DOHH2 (cell line): ENCODE results near the gene PEAK1.

ENCODE experiments used
- H3F3A ChIP-seq: fragments of 200-600 bp; sonication (generic), shearing (Covaris generic); 2 replicates; pipeline ENCODE4 v1.6.0; 2016; ENCODE audit warnings: antibody characterized with exemption, mild to moderate bottlenecking; ENCODE audit not compliant: control insufficient read depth, insufficient read depth
- H3K27ac ChIP-seq: fragments of 200-600 bp; sonication (generic); 2 replicates; pipeline ENCODE4 v1.5.1; 2014; ENCODE audit warnings: low read depth, mild to moderate bottlenecking, low read length, moderate library complexity
- H3K27me3 ChIP-seq: fragments of 200-600 bp; sonication (generic); 2 replicates; pipeline ENCODE4 v1.6.1; 2014; ENCODE audit warnings: mild to moderate bottlenecking, low read length, mixed read lengths; ENCODE audit not compliant: control insufficient read depth
- H3K36me3 ChIP-seq: fragments of 200-600 bp; sonication (generic); 2 replicates; pipeline ENCODE4 v1.6.1; 2014; ENCODE audit warnings: mild to moderate bottlenecking, low read length, moderate library complexity, mixed read lengths; ENCODE audit not compliant: control insufficient read depth
- H3K4me1 ChIP-seq: fragments of 200-600 bp; sonication (generic); 2 replicates; pipeline ENCODE4 v1.6.1; 2014; ENCODE audit warnings: mild to moderate bottlenecking, low read length, mixed read lengths; ENCODE audit not compliant: control insufficient read depth
- H3K4me2 ChIP-seq: fragments of 200-600 bp; sonication (generic); 2 replicates; pipeline ENCODE4 v1.6.0; 2014; ENCODE audit warnings: mild to moderate bottlenecking, low read length, moderate library complexity
- H3K4me3 ChIP-seq: fragments of 200-600 bp; sonication (generic); 2 replicates; pipeline ENCODE4 v1.5.1; 2014; ENCODE audit warnings: mild to moderate bottlenecking, low read length, mixed read lengths
- H3K79me2 ChIP-seq: fragments of 200-600 bp; sonication (generic); 2 replicates; pipeline ENCODE4 v1.6.1; 2014; ENCODE audit warnings: mild to moderate bottlenecking, low read length, mixed read lengths; ENCODE audit not compliant: control insufficient read depth
- H3K9me2 ChIP-seq: fragments of 200-600 bp; sonication (generic); replicated peaks from 2 replicates; pipeline ENCODE4 v1.6.1; 2014; ENCODE audit warnings: mild to moderate bottlenecking, low read length, mixed read lengths; ENCODE audit not compliant: control insufficient read depth
- H3K9me3 ChIP-seq: fragments of 200-600 bp; sonication (generic); 2 replicates; pipeline ENCODE4 v1.6.1; 2014; ENCODE audit warnings: antibody characterized with exemption, low read length, mixed read lengths; ENCODE audit not compliant: control insufficient read depth, insufficient read depth
- H4K20me1 ChIP-seq: fragments of 200-600 bp; sonication (generic); 2 replicates; pipeline ENCODE4 v1.6.0; 2014; ENCODE audit warnings: low read depth, mild to moderate bottlenecking, antibody characterized with exemption, low read length, moderate library complexity; ENCODE audit not compliant: control insufficient read depth, insufficient read depth
- CTCF ChIP-seq: fragments of 200-600 bp; sonication (generic); IDR thresholded peaks from one replicate; pipeline ENCODE4 v1.5.1; 2014; ENCODE audit warnings: antibody characterized with exemption, mild to moderate bottlenecking, low read depth, low read length; ENCODE audit not compliant: poor library complexity, severe bottlenecking
- EZH2phosphoT487 ChIP-seq: fragments of 200-600 bp; sonication (generic); IDR thresholded peaks from 2 replicates; pipeline ENCODE4 v1.6.1; 2017; ENCODE audit warnings: borderline replicate concordance, mild to moderate bottlenecking, antibody characterized with exemption, low read length, moderate library complexity, mixed read lengths

The PEAK1 gene

GRCh38 chr15:77138167-77138522 lies 281.8 kb downstream of the PEAK1 start:
- Histone ChIP-seq H3K4me2 (no peak overlapping the region), H3K4me3 (no peak overlapping the region), H3K79me2 (no peaks in the 10 kb centered on the region), H3K27me3 (no peaks in the 10 kb centered on the region), H3K9me3 (peaks cover 9% of the 10 kb centered on the region; the same call in 1 of the 2 replicates), H3K36me3 (no peaks in the 10 kb centered on the region), H3K4me1 (no peaks in the 10 kb centered on the region), H3K9me2 (no peaks in the 10 kb centered on the region), H3K27ac (no peak overlapping the region), H4K20me1 (no peaks in the 10 kb centered on the region), H3F3A (no peaks in the 10 kb centered on the region)
- TF ChIP-seq EZH2phosphoT487 (no peak), CTCF (no peak)

GRCh38 chr15:77135181-77135580 lies 284.7 kb downstream of the PEAK1 start:
- H3K9me3 ChIP-seq = peaks cover 2% of the 10 kb centered on the region; the same call in 1 of the 2 replicates
- H3K36me3 ChIP-seq = no peaks in the 10 kb centered on the region
- no peaks in the 10 kb centered on the region for H3K9me2 ChIP-seq
- no peaks in the 10 kb centered on the region for H3K79me2 ChIP-seq
- H3K4me1 ChIP-seq = no peaks in the 10 kb centered on the region
- H3K27ac ChIP-seq = no peak overlapping the region
- H3K27me3 ChIP-seq = no peaks in the 10 kb centered on the region
- no peak overlapping the region for H3K4me3 ChIP-seq
- no peak for TF ChIP-seq CTCF
- TF ChIP-seq EZH2phosphoT487 = no peak
- H3K4me2 ChIP-seq = no peak overlapping the region
- H3F3A ChIP-seq = no peaks in the 10 kb centered on the region
- no peaks in the 10 kb centered on the region for H4K20me1 ChIP-seq

GRCh38 chr15:77130315-77130930 lies 289.5 kb downstream of the PEAK1 start:
- H3K4me1 ChIP-seq = no peaks in the 10 kb centered on the region
- no peaks in the 10 kb centered on the region for H3F3A ChIP-seq
- no peaks in the 10 kb centered on the region for H3K9me2 ChIP-seq
- no peak overlapping the region for H3K4me2 ChIP-seq
- H3K27me3 ChIP-seq = no peaks in the 10 kb centered on the region
- no peaks in the 10 kb centered on the region for H3K79me2 ChIP-seq
- no peak overlapping the region for H3K27ac ChIP-seq
- no peaks in the 10 kb centered on the region for H4K20me1 ChIP-seq
- H3K36me3 ChIP-seq = no peaks in the 10 kb centered on the region
- no peaks in the 10 kb centered on the region for H3K9me3 ChIP-seq
- no peak overlapping the region for H3K4me3 ChIP-seq
- no peak for TF ChIP-seq CTCF
- no peak for TF ChIP-seq EZH2phosphoT487
